NOMO-1 treated with DMSO at 0.1 percent for 48 hours (cell line): ENCODE data around the gene SLC16A3.
"Not testable (repeated sequence)": the region's sequence is repeated elsewhere in the genome, so short reads cannot be mapped to it uniquely, and the experiment has no call there.

Experiments used
- DNase-seq: peaks from one replicate; lab custom pipeline; 2025; ENCODE audit not compliant: unreplicated experiment; lab: John Stamatoyannopoulos, UW

The SLC16A3 gene

DNA sequence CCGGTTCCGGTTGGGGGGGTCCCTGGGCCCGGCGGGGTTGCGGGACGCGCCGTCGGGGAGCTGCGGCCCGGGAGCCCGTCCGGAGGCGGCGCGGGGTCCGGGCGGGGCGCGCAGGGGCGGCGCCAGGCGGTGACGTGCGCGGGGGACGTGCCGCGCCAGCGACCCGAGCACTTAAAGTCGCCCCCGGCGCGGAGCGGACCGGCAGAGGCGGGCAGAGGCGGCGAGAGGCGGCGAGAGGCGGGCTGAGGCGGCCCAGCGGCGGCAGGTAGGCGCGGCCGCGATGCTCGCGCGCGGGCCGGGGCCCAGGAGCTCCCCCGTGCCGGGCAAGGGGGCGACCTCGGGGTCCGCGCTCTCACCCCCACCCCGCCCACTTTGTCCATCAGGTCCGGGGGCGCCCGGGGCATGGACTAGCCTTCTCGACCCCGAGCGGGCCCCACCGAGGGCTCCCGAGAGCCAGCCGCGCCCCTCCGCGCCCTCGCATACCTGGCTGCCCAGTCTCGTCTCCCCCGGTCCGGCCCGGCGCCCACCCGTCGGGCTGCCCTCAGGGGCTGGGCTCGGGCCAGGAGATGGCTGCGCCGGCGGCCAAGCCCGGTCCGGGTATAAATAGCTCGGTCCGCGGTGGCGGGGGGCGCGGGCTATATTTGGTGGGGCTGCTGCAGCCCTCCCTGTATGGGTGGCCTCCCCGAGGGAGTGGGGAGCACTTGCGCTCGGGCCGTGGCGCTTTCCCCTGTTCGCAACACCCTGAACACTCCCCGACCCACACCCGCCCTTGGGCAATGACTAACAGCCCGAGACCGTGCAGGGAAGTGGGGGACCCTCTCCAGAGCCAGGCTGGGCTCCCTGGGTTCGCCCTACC, at the start of gene SLC16A3:
SLC16A3 (plus strand) TSS at position 201 of the 856 bp plus-strand sequence. CDS start 6,967 bp downstream, outside the sequence.
- DNase-seq, result peak; percentile 61

- no peak for DNase-seq
These were observed 49.4 kb upstream of the SLC16A3 start for GRCh38 chr17:82179412-82179811.

DNA sequence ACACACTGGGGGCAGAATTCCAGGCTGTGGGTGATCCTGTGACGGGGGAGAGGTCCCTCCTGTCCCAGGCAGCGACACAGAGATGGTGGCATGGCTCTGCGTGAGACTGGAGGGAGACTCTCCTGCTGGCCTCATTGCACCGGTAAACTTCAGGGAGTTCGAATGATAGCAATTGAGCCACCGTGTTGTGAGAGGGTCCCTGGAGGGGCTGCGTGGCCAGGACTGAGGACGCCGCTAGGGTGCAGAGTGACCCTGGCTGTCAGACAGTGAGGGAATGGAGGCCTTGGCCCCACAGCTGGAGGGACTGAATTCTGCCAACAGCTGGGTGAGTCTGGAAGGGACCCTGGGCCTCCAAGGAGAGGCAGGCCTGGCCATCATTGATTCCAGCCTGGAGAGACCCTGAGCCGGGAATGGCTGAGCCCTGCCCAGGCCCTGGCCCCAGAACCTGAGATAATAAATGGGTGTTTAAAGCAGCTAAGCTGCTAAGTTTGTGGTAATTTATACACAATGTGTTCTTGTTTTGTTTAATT, 48.8 kb upstream of the SLC16A3 start:
- no peak for DNase-seq

DNA sequence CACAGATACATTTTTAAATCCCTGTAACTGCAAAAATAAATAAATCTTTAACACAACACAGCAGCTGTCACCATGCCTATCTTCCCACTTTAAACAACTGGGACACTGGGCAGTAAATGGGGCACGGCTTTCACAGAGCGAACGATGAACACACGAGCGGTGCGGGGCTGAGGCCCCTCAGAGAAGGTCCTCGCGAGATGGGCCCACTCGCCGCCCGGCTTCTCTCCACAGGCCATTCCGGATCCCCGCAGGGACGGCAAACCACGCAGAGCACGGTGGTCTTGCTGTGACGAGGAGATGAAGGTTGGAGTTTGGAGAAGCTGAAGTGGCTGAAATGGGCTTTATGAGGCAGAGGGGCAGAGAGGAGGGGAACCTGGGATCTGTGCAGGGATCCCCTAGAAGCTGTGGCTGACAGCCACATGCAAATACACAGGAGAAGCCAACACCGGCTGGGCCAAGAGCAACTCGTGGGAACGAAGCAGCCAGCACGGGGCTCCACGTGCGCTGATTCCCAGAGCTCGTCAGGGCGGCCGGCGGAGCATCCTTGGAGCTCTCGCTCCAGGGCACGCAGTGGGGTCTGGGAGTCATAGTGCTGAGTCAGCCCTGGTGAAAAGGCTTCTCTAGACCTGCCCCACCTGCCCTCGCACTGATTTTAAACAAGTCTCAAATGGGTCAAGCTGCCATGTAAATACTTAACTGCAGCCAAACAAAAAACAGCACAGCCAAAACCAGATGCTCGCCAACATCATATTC, 47.9 kb upstream of the SLC16A3 start:
- DNase-seq, result no peak

DNA sequence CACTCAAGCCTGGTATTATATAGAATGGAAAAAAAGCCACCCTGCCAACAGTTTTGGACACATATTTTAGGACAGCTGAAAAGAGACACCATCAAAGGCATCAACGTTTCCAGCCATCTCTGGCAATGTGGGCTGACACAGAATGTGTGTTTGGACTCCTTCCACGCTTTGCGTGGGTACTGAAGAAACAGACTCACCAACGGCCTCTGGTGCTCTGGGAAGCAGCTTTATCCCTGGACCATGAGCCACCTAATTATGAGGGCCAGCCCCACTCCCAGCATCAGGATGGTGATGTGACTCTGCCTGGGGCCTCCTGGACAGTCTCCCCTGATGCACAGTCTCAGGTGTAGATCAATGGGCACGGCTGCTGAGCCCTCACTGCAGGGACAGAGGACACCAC, 44.1 kb upstream of the SLC16A3 start:
- DNase-seq, result no peak

- no peak for DNase-seq
These were observed 42.6 kb upstream of the SLC16A3 start for GRCh38 chr17:82186221-82186620.

DNA sequence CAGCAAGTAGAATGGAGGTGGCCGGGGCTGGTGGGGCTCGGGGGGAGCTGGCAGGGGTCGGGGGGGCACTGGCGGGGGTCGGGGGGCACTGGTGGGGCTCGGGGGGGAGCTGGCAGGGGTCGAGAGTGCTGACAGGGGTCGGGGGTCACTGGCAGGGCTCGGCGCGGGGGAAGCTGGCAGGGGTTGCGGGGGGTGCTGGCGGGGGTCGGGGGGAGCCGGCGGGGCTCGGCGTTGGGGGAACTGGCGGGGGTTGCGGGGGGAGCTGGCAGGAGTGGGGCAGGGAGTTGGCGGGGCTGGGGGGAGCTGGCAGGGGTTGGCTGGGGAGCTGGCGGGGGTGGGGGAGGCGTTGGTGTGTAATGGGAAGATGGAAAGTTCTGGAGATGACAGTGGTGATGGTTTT, 41.3 kb upstream of the SLC16A3 start:
- DNase-seq, result no peak

DNA sequence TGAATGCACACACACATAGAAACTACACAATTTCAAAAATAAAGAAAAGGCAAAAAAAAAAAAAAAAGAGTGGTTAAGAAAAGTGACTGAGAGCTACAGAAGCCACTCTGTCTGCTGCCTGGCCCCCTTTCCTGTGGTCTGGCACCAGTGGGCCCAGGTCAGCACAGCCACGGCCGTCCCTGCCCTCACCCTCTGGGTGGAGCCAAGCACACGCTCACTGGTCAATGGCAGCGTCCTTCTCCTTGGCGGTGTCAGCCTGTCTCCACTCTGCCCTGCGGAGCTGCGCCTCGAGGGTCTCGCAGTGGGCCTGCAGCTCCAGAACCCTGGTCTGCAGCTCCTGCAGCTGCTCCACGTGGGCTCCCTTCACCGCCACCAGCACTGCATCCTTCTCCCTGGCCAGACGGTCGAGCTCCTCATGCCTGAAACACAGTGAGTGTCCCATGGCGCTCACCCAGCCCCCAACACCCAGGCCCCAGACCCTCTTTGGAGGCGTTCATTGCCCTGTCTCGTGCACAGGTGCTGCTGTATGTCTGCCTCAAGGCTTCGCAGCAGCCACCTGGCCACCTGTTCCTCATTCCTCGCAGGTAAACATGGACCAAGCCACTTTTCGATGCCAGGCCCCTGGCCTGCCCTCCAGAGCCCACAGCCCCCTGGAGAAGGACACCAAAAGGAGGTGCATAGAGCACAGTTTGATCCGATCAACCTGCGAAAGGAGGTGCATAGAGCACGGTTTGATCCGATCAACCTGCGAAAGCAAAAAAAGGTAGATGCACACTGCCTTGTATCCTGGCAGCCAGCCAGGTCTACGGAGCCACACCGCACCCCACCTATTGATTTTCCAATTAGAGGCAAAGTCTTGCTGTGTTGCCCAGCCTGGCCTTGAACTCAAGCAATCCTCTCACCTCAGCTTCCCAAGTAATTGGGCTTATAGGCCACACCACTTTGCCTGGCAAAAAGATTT, 40.6 kb upstream of the SLC16A3 start:
- no peak for DNase-seq

DNA sequence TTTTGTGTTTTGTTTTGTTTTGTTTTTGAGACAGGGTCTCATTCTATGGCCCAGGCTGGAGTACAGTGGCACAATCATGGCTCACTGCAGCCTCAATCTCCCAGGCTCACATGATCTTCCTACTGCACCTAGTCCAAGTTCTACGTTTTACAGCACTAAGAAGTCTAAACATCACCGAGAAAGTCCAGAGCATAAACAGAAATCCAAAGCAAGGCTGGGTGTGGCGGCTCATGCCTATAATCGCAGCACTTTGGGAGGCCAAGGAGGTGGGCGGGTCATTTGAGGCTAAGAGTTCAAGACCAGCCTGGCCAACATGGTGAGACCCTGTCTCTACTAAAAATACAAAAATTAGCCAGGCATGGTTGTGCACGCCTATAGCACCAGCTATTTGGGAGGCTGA, 35.8 kb upstream of the SLC16A3 start:
- DNase-seq, result not testable (repeated sequence)

DNA sequence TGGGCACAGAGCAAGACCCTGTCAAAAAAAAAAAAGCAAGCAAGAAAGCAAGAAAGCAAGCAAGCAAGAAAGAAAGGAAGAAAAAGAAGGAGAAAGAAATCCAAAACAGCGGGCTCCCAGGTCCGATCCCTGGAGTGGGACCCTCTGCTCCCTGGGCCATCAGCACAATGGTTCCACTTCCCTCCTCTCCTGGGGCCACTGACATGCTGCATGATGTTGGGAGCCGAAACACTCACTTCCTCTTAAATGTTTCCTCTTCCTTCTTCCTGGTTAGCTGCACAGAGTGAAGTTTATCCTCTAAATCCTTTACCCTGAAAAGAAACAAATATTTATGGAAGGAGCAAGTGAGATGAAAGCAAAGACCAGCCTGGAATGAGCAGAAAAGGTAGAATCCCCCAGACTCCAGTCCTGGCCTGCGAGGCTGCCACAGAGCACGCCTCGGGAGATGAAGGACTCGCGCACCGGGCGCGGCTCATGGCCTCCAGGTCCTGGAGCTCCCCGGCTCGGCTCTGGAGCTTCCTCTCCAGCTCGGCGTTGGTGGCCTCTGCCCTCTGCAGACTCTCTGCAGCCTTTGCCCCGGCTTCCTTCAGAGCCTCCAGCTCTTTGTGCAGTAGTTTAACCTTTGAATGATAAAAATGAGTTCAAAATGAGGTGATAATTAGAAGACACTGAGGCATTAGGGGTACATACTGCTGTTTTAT, 35.2 kb upstream of the SLC16A3 start:
- peak; percentile 75 for DNase-seq

DNA sequence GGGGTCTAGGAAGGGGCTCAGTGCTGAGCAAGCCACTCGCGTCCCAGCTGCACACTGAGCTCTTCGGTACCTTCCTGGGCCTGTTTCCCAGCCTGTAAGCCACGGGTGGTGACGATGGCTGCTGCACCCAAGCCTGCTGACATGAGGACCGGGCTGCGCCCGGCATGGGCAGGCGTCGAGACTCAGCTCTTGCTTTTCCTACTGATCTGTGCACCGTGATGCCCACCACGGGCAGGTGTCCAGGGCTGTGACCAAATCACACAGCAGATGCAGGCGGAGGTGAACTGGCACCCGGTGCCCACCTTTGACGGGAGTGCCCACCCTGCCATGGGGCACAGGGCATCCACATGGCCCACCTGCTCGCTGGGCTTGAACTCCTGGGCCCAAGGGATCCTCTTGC, 34.1 kb upstream of the SLC16A3 start:
- DNase-seq, result no peak

GRCh38 chr17:82195675-82196672, 32.9 kb upstream of the SLC16A3 start:
- DNase-seq, result no peak

GRCh38 chr17:82198092-82198491, 30.8 kb upstream of the SLC16A3 start:
- no peak for DNase-seq

DNA sequence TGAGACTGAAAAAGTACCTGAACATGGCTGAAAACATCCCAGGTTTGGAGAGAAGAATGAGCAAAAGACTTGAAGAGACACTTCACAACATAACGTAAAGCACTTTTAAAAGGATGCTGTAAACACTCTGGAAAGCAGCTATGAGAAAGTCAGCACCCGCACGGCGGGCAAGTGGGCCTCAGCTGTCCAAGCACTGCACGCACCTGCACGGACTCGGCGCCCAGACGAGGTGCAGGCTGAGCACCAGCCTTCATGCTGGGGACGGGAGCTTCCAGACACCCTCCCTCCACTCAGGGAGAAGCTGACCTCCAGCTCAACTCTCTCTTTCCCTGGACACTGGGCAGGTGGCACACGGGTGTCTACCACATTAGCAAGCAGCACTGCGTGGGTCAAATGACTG, 29.3 kb upstream of the SLC16A3 start:
- no peak for DNase-seq

DNA sequence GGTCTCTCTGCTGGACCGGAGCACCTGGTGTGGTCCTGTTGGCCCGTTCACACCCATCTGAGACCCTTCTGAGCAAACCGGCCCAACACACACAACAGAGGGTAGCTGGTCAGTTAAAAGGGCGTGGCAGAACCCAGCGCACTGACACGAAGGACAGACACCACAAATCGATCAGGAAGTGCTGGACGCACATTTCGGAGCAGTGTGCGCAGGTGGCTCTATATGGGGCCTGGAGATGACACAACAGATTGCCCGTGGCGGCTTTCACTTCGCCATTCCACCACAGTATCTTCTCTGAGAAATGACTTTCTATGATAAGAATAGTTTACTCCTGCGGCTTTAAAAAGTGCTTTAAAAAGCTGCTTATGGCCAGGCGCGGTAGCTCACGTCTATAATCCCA, 28.7 kb upstream of the SLC16A3 start:
- peak; percentile 59 for DNase-seq

DNA sequence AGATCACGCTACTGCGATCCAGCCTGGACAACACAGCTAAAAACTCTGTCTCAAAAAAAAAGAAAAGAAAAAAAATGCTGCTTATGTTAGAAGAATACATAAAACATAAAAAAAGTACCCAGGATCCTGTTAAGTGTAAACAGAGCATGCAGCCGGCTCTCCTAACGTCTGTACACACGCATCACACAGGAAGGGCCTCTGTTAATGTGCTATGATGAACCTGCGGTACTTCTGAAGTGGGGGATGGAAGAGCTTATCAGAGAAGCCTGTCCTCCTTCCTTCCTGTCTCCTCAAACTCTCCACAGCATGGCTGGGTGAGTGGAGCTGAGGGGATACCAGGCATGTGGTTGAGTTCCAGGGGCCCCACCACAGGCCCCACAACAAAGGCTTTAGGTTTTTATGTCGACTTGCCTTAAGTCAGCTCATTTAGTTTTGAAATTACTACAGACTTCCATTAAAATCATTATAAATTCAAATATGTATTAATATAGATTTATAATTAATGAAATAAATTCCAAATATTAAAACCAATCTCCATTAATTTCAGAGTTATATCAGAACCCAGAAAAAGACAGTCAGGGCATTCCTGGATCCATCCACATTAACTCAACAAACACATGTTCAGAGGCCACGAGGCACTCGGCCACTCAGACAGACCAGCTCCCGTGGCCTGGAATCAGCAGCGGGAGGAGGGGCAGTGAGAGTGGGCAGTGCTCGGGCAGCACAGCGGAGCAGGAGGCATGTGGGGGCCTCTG, 27.9 kb upstream of the SLC16A3 start:
- peak; percentile 64 for DNase-seq

- no peak for DNase-seq
These were observed 27.3 kb upstream of the SLC16A3 start for GRCh38 chr17:82201498-82201910.

- DNase-seq, result no peak
These were observed 25.9 kb upstream of the SLC16A3 start for GRCh38 chr17:82202981-82203380.
